Choroid plexus epithelial cell (primary cell): ENCODE measurements around the gene DNAH8.

Experiments
- DNase-seq: peaks from one replicate; pipeline ENCODE4 v3.0.0-alpha.2; 2010; ENCODE audit warnings: low read depth
- H3K4me3 ChIP-seq: 2 replicates; pipeline ENCODE4 v1.5.1; 2011; ENCODE audit warnings: low read depth, mild to moderate bottlenecking, control low read depth, low read length, moderate library complexity
- TF ChIP-seq, protein P1 (sequence below): conservative IDR thresholded peaks from 2 replicates; pipeline ENCODE4 v1.5.1; 2011; ENCODE audit warnings: low read depth, mild to moderate bottlenecking, control low read depth, inconsistent platforms, low read length, moderate library complexity

Gene DNAH8

DNA sequence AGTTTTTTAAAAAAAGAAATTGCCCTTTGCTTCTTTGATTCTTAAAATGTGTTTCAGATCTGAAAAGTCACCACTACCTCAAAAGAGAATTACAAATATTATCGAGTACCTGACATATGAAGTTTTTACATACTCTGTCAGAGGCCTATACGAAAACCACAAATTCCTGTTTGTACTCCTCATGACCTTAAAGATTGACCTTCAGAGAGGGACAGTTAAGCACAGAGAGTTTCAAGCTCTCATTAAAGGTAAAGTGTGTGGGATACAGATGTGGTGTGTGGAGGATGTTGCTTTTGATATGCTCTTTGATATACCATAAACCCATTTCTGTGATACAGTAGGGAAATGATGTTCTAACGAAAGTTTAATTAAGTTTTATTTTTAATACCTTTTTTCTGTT, 223.6 kb downstream of the DNAH8 start:
- TF ChIP-seq, protein P1, sequence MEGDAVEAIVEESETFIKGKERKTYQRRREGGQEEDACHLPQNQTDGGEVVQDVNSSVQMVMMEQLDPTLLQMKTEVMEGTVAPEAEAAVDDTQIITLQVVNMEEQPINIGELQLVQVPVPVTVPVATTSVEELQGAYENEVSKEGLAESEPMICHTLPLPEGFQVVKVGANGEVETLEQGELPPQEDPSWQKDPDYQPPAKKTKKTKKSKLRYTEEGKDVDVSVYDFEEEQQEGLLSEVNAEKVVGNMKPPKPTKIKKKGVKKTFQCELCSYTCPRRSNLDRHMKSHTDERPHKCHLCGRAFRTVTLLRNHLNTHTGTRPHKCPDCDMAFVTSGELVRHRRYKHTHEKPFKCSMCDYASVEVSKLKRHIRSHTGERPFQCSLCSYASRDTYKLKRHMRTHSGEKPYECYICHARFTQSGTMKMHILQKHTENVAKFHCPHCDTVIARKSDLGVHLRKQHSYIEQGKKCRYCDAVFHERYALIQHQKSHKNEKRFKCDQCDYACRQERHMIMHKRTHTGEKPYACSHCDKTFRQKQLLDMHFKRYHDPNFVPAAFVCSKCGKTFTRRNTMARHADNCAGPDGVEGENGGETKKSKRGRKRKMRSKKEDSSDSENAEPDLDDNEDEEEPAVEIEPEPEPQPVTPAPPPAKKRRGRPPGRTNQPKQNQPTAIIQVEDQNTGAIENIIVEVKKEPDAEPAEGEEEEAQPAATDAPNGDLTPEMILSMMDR, result no peak
- DNase-seq, result no peak
- H3K4me3 ChIP-seq, result no peak overlapping the region

DNA sequence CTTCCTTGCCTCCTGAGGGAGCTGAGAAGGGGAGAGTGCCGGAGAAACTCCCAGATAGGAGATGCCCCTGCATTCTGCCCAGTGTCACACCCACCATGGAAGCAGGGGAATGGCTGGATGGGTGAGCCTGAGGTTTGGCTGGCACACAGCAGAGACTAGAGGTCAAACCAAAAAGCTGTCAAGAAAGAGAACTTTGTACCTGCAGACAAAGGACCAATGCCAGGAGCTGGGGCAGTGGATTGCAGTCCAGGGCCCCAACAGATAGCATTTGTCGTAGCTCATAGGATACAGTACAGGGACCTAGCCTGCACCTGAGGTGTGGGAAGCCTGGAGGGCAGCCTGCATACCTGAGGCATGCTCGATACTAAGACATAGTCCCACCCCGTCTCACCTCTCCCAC, 227.3 kb downstream of the DNAH8 start:
- TF ChIP-seq, protein P1, result no peak
- no peak for DNase-seq
- H3K4me3 ChIP-seq, result no peak overlapping the region

DNA sequence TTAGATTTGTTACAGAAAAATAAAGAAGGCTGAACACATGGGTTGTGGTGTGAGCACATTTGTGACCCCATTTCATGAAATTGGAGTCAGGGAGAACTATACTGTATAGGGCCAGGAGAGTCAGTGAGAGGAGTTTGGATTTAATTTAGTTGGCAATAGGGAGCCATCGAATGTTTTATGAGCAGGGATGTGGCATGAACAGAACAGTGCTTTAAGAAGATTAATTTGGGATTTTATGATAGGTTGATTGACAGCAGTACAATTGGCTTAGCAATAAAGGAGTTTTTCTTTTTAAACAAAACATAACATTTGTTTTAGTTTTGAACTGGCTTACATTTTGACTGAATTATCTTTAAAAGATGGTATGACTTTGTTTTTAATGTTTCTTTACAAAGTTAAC, 227.9 kb downstream of the DNAH8 start:
- DNase-seq, result no peak
- TF ChIP-seq, protein P1, result no peak
- H3K4me3 ChIP-seq, result no peak overlapping the region

DNA sequence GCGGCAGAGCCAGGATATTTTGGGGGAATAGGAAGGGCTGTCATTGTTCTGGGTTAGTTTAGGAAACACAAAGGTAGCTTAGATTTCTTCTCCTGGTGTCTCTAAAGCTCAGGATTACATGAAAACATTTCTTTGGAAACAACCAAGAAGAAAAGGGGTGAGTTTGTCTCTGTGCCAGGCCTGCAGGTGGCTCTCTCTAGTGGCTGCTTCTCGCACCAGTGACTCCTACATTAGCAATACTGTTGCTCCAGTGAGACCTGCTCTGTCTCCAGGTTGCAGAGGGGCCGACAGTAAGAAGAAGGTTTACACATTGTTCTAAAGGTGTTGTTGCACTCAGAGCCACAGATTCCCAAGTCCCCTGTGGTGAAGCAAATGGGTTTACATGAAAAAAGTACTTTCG, 228.9 kb downstream of the DNAH8 start:
- DNase-seq, result peak; percentile 1
- H3K4me3 ChIP-seq, result no peak overlapping the region
- TF ChIP-seq, protein P1, result no peak

DNA sequence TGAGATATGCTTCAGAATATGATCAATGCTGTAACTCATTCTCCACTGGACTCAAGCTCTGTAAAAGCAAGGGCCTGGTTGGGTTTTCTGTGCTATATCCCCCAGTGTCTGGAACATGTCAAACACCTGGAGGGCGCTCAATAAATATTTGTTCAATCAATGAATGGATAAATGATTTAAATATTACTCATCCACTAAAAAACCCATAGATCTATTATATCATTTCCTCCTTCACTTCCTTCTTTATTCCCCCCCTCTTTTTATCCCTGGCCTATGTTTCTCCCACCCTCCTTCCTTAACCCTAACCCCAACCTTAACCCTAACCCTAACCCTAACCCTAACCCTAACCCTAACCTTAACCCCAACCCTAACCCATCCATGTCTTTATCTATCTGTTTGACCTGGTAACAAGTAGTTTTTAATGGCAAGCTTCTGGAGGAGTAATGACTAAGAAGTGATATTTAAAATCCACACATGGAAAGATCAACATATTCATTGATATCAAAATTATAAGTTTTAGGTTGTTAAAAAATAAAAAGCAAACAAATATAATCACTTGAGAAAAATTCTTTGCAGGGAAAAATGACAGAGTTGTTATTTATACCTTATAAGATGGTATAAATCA, 229.7 kb downstream of the DNAH8 start:
- no peak for DNase-seq

DNA sequence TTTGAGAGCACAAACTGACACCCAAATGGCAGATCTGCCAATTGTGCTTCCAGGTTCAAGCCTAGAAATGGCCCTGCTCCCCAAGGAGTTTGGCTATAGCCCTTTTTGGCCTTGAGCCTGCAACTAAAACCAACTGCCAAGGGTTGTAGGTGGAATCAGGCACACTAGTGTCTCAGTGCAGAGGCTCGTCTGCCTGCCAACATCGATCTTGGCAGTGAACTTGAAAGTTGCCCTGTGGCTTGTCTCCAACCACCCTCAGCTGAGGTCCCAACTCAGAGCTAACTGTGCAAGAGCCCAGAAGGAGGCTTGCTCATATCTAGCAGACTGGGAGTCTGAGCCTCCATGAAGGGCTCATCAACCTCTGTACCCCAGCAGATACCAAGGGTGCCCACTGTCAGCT, 240.8 kb downstream of the DNAH8 start:
- H3K4me3 ChIP-seq, result no peak overlapping the region
- no peak for DNase-seq
- TF ChIP-seq, protein P1, result no peak

More for the DNA sequence above, 229.7 kb downstream of the DNAH8 start:
- TF ChIP-seq, protein P1, result no peak
- H3K4me3 ChIP-seq, result no peak overlapping the region

DNA sequence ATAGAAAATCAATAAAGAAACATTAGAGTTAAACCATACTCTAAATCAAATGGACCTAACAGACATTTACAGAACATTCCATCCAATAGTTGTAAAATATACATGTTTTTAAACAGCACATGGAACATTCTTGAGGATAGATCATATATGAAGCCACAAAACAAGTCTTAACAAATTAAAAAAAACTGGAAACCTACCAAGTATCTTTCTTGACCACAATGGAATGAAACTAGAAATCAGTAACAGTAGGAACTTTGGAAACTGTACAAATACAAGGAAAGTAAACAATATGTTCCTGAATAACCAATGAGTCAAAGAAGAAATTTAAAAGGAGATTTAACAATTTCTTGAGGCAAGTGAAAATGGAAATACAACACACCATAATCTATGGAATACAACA, 242.3 kb downstream of the DNAH8 start:
- DNase-seq, result no peak
- TF ChIP-seq, protein P1, result no peak
- no peak overlapping the region for H3K4me3 ChIP-seq
